ENCODE measurements around the gene FHAD1. TPM values are rescaled to one million over a fixed set of nuclear protein-coding genes. Genes with fewer than 3 reads are reported as not detected.

Gene FHAD1
- total and polyA plus RNA-seq, 4 donors: under 0.01 to 0.13 (median 0.05) TPM; not detected in 1

DNA sequence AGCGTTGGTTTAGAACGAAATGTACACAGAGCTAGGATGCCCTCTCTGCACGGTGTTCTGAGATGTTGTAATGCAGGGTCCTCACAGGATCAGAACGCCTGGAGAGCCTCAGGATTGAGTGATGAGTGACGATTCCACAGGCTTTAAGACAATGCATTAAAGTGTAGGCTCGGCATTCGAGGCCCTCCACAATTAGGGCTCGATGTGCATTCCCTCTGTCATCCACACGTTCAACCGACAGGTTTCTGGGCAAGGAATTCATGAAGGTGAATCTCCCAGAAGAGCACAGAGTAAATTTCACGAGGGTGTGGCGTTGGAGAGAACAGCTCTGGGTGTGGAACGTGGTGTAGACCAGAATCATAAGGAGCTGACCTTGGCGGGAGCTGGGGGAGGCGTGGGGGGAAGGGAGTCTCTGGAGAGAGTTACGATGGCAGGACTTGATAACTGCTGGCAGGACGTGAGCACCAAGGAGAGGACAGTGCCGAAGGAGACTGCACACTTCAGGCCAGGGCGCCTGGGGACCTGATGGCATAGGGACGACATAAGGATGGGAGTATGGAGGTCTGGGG lies 111.6 kb downstream of the FHAD1 start:
- 90% methylated on average over 20 of the region's 20 CpGs for WGBS
- Histone ChIP-seq H3K4me1 (ENCODE audit: control insufficient read depth in 4 of 4, insufficient read depth in 4 of 4, low read length in 3 of 4) (no peaks in the 10 kb centered on the region), H3K9ac (ENCODE audit: low read depth in 1 of 2, low read length in 2 of 2) (no peak overlapping the region), H3K27ac (ENCODE audit: low read depth in 1 of 2, low read length in 2 of 2) (no peak overlapping the region), H3K9me3 (ENCODE audit: control insufficient read depth in 4 of 4, low read length in 3 of 4) (no peaks in the 10 kb centered on the region), H3K4me3 (ENCODE audit: low read depth in 1 of 3, low read length in 3 of 3) (no peak overlapping the region), H3K36me3 (ENCODE audit: control insufficient read depth in 4 of 4, insufficient read depth in 3 of 4, low read depth in 1 of 4, low read length in 3 of 4) (no peaks in the 10 kb centered on the region), H3K27me3 (ENCODE audit: control insufficient read depth in 4 of 4, insufficient read depth in 4 of 4, low read length in 3 of 4) (no peaks in the 10 kb centered on the region)
- DNase-seq (ENCODE audit: low spot score): no peak
- TF ChIP-seq, protein P1, sequence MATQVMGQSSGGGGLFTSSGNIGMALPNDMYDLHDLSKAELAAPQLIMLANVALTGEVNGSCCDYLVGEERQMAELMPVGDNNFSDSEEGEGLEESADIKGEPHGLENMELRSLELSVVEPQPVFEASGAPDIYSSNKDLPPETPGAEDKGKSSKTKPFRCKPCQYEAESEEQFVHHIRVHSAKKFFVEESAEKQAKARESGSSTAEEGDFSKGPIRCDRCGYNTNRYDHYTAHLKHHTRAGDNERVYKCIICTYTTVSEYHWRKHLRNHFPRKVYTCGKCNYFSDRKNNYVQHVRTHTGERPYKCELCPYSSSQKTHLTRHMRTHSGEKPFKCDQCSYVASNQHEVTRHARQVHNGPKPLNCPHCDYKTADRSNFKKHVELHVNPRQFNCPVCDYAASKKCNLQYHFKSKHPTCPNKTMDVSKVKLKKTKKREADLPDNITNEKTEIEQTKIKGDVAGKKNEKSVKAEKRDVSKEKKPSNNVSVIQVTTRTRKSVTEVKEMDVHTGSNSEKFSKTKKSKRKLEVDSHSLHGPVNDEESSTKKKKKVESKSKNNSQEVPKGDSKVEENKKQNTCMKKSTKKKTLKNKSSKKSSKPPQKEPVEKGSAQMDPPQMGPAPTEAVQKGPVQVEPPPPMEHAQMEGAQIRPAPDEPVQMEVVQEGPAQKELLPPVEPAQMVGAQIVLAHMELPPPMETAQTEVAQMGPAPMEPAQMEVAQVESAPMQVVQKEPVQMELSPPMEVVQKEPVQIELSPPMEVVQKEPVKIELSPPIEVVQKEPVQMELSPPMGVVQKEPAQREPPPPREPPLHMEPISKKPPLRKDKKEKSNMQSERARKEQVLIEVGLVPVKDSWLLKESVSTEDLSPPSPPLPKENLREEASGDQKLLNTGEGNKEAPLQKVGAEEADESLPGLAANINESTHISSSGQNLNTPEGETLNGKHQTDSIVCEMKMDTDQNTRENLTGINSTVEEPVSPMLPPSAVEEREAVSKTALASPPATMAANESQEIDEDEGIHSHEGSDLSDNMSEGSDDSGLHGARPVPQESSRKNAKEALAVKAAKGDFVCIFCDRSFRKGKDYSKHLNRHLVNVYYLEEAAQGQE (IDR thresholded peaks at IDR 0.05): no peak

DNA sequence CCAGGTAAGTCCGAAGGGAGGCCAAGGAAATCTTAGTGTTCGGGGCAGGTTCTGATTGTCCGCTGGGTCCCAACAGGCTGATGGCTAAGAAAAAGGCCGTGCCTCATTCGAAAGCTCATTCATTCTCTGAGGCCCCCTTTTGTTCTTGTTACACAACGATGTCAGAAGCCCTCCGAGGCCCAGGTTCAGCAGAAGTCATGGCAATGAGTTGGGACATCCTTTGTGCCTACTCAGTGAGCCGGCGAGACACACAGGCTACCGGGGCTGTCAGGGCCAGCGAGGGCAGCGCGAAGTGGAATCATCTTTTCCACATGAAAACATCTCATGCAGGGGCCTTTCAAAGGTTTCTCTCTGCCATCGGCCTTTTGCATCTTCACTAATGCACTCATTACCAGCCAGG lies 113.7 kb downstream of the FHAD1 start:
- no peaks in the 10 kb centered on the region for H3K9me3 ChIP-seq (ENCODE audit: control insufficient read depth in 4 of 4, low read length in 3 of 4)
- no peak for DNase-seq (ENCODE audit: low spot score)
- no peaks in the 10 kb centered on the region for H3K36me3 ChIP-seq (ENCODE audit: control insufficient read depth in 4 of 4, insufficient read depth in 3 of 4, low read depth in 1 of 4, low read length in 3 of 4)
- H3K27ac ChIP-seq (ENCODE audit: low read depth in 1 of 2, low read length in 2 of 2): no peak overlapping the region
- WGBS: 93% methylated on average over 14 of the region's 14 CpGs
- no peak overlapping the region for H3K4me3 ChIP-seq (ENCODE audit: low read depth in 1 of 3, low read length in 3 of 3)
- TF ChIP-seq HNF4G (IDR thresholded peaks at IDR 0.05): no peak
- TF ChIP-seq YY1 (IDR thresholded peaks at IDR 0.05): no peak
- no peak for TF ChIP-seq SP1 (IDR thresholded peaks at IDR 0.05)
- no peak for TF ChIP-seq NR2F2 (IDR thresholded peaks at IDR 0.05)
- TF ChIP-seq FOXA1 (IDR thresholded peaks at IDR 0.05): no peak
- TF ChIP-seq CTCF (IDR thresholded peaks at IDR 0.05; ENCODE audit: low read depth, low read length, missing input control): no peak
- TF ChIP-seq MAX (IDR thresholded peaks at IDR 0.05): no peak
- no peak for TF ChIP-seq TAF1 (conservative IDR thresholded peaks at IDR 0.05)
- no peak for TF ChIP-seq RAD21 (IDR thresholded peaks at IDR 0.05)
- TF ChIP-seq FOXA2 (IDR thresholded peaks at IDR 0.05): no peak
- TF ChIP-seq, protein P1 (IDR thresholded peaks at IDR 0.05): no peak
- TF ChIP-seq HNF4A (conservative IDR thresholded peaks at IDR 0.05): no peak
- TF ChIP-seq RXRA (IDR thresholded peaks at IDR 0.05): no peak
- no peak for TF ChIP-seq EGR1 (IDR thresholded peaks at IDR 0.05; ENCODE audit: low read depth in 2 of 2)
- no peak for TF ChIP-seq JUND (IDR thresholded peaks at IDR 0.05)
- TF ChIP-seq ATF3 (IDR thresholded peaks at IDR 0.05): no peak
- H3K27me3 ChIP-seq (ENCODE audit: control insufficient read depth in 4 of 4, insufficient read depth in 4 of 4, low read length in 3 of 4): no peaks in the 10 kb centered on the region
- H3K4me1 ChIP-seq (ENCODE audit: control insufficient read depth in 4 of 4, insufficient read depth in 4 of 4, low read length in 3 of 4): peaks cover 0 to under 1% (median 0%) of the 10 kb centered on the region in 4 donors
- no peak overlapping the region for H3K9ac ChIP-seq (ENCODE audit: low read depth in 1 of 2, low read length in 2 of 2)

Measured in liver (tissue), 9 donors.